Measurements from ENCODE around the gene MMP13. TPM values are rescaled to one million over a fixed set of nuclear protein-coding genes. Genes with fewer than 3 reads are reported as not detected.

MMP13 gene
- total RNA-seq, 2 experiments from 2014 or later: not detected

DNA sequence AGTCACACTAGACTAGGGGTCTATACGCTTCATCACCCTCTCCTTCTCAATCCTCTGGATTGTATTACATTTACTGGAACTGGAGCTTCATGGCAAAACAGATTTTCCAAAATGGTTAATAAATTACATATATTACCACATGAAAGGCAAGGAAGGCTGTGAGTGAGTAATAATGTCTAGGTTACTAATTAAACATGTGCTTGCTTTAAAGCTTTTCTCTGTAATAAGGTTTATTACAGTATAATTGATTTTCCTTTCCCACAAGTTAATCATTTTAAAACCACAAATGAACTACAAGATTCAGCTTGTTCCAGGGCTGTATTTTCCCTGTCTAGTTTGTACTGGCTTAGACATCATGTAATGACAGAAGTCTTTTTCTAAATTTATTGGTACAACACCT, 25.6 kb downstream of the MMP13 start:
- no peaks in the 10 kb centered on the region for H3K9me3 Mint-ChIP-seq
- DNase-seq: no peak
- H3K27ac Mint-ChIP-seq: no peak overlapping the region
- H3K4me3 Mint-ChIP-seq: no peak overlapping the region
- H3K27me3 Mint-ChIP-seq: peaks cover 11% of the 10 kb centered on the region
- H3K36me3 Mint-ChIP-seq (ENCODE audit: low read depth): no peaks in the 10 kb centered on the region
- ChIA-PET POLR2A (interaction anchor here (0.6 kb wide), 1 partner anchor 243 kb away, joined by 3 read pairs; no protein-coding TSS in a partner anchor), CTCF (interaction anchor here (0.6 kb wide), 1 partner anchor 11 kb away, joined by 3 read pairs; no protein-coding TSS in a partner anchor)
- H3K4me1 Mint-ChIP-seq: no peaks in the 10 kb centered on the region

DNA sequence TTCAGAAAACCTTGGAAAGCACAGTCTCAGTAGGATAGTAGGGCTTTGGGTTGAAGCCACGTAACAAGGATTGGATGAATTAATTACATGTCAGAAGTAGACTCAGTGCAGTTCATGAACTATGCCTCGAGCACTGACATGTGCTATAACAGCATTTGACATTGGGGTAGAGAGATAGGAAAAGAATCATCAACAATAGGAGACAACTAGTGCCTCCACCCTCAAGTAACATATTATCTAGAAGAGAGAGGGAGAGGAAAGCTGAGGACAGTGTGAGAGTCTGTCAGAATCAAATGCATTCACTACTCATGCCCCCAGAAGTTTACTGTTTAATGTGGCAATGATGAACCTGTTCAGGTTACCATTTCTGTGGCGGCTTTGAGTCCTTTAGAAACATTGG, 26.4 kb downstream of the MMP13 start:
- CTCF ChIA-PET: interaction anchor here (0.6 to 1.2 kb wide), 2 partner anchors 9 to 12 kb away, joined by 3 read pairs; no protein-coding TSS in a partner anchor
- DNase-seq: no peak

DNA sequence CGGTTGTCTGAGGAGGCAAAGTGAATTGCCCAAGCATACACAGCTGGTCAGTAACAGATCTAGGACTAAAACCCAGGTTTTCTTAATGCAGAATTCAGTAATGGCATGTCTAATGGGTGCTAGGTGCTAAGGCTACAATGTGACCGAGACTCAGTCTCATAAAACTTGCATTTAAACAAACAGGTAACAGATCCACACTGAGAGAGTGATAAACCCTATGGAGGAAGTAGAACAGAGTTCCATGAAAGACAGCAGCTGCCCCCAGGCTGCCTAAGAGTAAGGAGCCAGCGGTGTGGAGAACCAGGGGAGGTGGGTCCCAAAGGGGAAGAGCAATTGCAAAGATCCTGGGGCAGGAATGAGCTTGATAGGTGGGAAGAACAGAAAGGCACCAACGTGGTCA, 27.3 kb downstream of the MMP13 start:
- no peaks in the 10 kb centered on the region for H3K4me1 Mint-ChIP-seq
- peaks cover 14% of the 10 kb centered on the region for H3K27me3 Mint-ChIP-seq
- POLR2A ChIA-PET: no interaction called here
- CTCF ChIA-PET: no interaction called here
- H3K27ac Mint-ChIP-seq: no peak overlapping the region
- H3K36me3 Mint-ChIP-seq (ENCODE audit: low read depth): no peaks in the 10 kb centered on the region
- DNase-seq: no peak
- H3K9me3 Mint-ChIP-seq: no peaks in the 10 kb centered on the region
- H3K4me3 Mint-ChIP-seq: no peak overlapping the region

More for the DNA sequence above, 26.4 kb downstream of the MMP13 start:
- Mint-ChIP-seq H3K4me1 (no peaks in the 10 kb centered on the region), H3K27me3 (peaks cover 14% of the 10 kb centered on the region), H3K36me3 (ENCODE audit: low read depth) (no peaks in the 10 kb centered on the region), H3K9me3 (no peaks in the 10 kb centered on the region), H3K4me3 (no peak overlapping the region), H3K27ac (no peak overlapping the region)
- POLR2A ChIA-PET: interaction anchor here (0.6 kb wide), 1 partner anchor 244 kb away, joined by 3 read pairs; no protein-coding TSS in a partner anchor

GRCh38 chr11:102927624-102927990, 27.9 kb downstream of the MMP13 start:
- ChIA-PET POLR2A (no interaction called here), CTCF (no interaction called here)
- H3K36me3 Mint-ChIP-seq (ENCODE audit: low read depth): no peaks in the 10 kb centered on the region
- H3K4me1 Mint-ChIP-seq: no peaks in the 10 kb centered on the region
- no peak overlapping the region for H3K4me3 Mint-ChIP-seq
- no peaks in the 10 kb centered on the region for H3K9me3 Mint-ChIP-seq
- no peak overlapping the region for H3K27ac Mint-ChIP-seq
- H3K27me3 Mint-ChIP-seq: peaks cover 10% of the 10 kb centered on the region
- no peak for DNase-seq

- ChIA-PET CTCF (no interaction called here), POLR2A (no interaction called here)
- H3K36me3 Mint-ChIP-seq (ENCODE audit: low read depth): no peaks in the 10 kb centered on the region
- DNase-seq: no peak
- H3K27me3 Mint-ChIP-seq: peaks cover 9% of the 10 kb centered on the region
- no peak overlapping the region for H3K4me3 Mint-ChIP-seq
- H3K27ac Mint-ChIP-seq: no peak overlapping the region
- no peaks in the 10 kb centered on the region for H3K9me3 Mint-ChIP-seq
- no peaks in the 10 kb centered on the region for H3K4me1 Mint-ChIP-seq
These were observed 28.4 kb downstream of the MMP13 start for GRCh38 chr11:102926961-102927623.

DNA sequence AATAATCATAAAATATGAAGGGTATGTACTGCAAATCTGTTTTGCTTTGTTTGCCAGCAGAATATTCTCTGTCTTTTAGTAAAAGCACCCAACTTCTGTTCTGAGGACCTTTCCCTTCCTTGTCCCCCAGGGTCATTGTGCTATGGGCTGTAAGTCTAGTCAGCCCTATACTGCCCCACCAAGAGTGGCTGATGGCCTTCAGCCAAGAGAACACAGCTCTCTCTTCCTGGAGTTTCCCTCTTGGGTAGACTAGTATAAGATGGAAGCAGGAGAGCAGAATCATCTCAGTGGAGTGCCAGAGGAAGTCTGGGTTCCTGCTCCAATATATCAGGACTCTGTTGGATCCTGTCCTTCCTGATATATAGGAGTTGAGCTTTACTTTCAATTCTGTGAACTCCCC, 29.0 kb downstream of the MMP13 start:
- Mint-ChIP-seq H3K4me1 (no peaks in the 10 kb centered on the region), H3K4me3 (no peak overlapping the region), H3K27me3 (peaks cover 9% of the 10 kb centered on the region), H3K9me3 (no peaks in the 10 kb centered on the region), H3K27ac (no peak overlapping the region), H3K36me3 (ENCODE audit: low read depth) (no peaks in the 10 kb centered on the region)
- CTCF ChIA-PET: no interaction called here
- POLR2A ChIA-PET: no interaction called here
- DNase-seq: no peak

DNA sequence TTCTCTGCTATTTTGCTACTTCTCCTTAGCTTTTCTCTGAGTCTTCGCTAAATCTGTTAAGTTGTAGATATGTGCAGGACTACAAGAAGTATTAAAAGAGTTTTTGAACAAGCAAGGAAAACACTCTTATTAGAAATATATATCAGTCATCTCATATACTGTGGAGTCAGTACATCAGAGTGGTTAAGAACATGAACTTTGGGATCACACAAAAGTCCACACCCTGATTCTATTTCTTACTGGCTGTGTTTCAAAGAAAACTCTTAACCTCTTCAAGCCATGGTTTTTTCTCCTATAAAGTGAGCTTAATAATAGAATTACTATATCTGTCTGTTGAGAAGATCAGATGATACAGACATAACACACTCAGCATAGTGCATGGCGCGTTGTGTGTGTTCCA, 29.5 kb downstream of the MMP13 start:
- Mint-ChIP-seq H3K27me3 (peaks cover 9% of the 10 kb centered on the region), H3K4me1 (no peaks in the 10 kb centered on the region), H3K36me3 (ENCODE audit: low read depth) (no peaks in the 10 kb centered on the region), H3K4me3 (no peak overlapping the region), H3K9me3 (no peaks in the 10 kb centered on the region), H3K27ac (no peak overlapping the region)
- DNase-seq: no peak
- POLR2A ChIA-PET: no interaction called here
- CTCF ChIA-PET: no interaction called here

GRCh38 chr11:102924851-102925380, 30.6 kb downstream of the MMP13 start:
- no peak for DNase-seq
- Mint-ChIP-seq H3K27ac (no peak overlapping the region), H3K36me3 (ENCODE audit: low read depth) (no peaks in the 10 kb centered on the region), H3K27me3 (peaks cover 13% of the 10 kb centered on the region), H3K4me3 (no peak overlapping the region), H3K9me3 (no peaks in the 10 kb centered on the region), H3K4me1 (peaks cover 4% of the 10 kb centered on the region)
- ChIA-PET POLR2A (no interaction called here), CTCF (interaction anchor here (1.4 kb wide), 1 partner anchor 16 kb away, joined by 4 read pairs; no protein-coding TSS in a partner anchor)

DNA sequence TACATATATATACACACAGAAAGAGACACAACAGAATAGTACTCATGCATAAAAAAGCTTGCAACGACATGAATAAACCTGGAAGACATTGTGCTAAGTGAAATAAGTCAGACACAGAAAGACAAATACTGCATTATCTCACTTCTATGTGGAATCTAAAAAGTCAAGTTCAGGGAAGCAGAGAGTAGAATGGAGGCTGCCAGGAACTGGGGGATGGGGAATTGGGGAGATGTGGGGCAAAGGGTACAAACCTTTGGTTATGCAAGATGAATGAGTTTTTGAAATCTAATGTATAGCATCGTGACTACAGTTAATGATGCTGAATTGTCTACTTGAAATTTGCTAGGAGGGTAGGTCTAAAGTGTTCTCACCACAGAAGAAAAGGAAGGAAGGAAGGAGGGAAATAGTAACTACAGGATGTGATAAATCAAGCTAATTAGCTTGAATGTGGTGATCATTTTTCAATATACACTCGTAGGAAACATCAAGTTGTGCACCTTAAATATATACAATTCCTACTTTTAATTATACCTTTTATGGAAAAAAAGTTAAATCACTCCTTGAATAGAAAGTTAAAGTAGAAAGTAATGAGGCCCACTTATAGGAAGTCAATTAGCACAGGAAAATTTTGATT, 33.8 kb downstream of the MMP13 start:
- Mint-ChIP-seq H3K36me3 (ENCODE audit: low read depth) (no peaks in the 10 kb centered on the region), H3K4me3 (no peak overlapping the region), H3K4me1 (peaks cover 4% of the 10 kb centered on the region), H3K27ac (no peak overlapping the region), H3K27me3 (peaks cover 15% of the 10 kb centered on the region), H3K9me3 (no peaks in the 10 kb centered on the region)
- POLR2A ChIA-PET: no interaction called here
- no peak for DNase-seq
- CTCF ChIA-PET: no interaction called here

DNA sequence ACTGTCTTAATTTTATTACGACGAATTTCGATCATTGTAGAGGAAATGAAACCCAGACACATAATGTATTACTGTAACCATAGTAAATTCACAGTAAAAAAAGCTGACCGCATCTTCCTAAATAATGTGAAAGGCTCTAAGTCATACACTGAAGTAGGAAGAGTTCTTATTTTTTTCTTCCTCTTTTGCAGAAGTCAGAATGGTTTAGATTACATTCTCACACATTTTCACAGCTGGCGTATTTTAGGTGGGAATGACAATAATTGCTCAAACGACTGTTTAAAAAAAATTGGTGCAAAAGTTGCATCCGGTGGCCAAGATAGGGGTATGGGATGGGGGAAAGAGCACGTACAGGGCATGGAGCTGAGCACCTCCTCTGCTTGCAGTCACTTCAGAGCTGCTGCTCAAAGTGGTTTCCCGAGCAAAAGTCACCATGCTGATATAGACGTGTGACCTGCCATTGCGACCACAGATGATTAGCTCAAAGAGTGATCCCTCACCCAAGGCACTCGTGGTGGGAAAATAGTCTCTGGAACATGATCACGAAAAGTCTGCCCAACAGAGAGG, 35.3 kb downstream of the MMP13 start:
- H3K9me3 Mint-ChIP-seq: no peaks in the 10 kb centered on the region
- no peak overlapping the region for H3K27ac Mint-ChIP-seq
- no peaks in the 10 kb centered on the region for H3K36me3 Mint-ChIP-seq (ENCODE audit: low read depth)
- no peak overlapping the region for H3K4me3 Mint-ChIP-seq
- POLR2A ChIA-PET: no interaction called here
- no peak for DNase-seq
- peaks cover 4% of the 10 kb centered on the region for H3K4me1 Mint-ChIP-seq
- peaks cover 12% of the 10 kb centered on the region for H3K27me3 Mint-ChIP-seq
- CTCF ChIA-PET: interaction anchor here (0.6 to 1.2 kb wide), 2 partner anchors 9 to 142 kb away, joined by 3 read pairs; no protein-coding TSS in a partner anchor

DNA sequence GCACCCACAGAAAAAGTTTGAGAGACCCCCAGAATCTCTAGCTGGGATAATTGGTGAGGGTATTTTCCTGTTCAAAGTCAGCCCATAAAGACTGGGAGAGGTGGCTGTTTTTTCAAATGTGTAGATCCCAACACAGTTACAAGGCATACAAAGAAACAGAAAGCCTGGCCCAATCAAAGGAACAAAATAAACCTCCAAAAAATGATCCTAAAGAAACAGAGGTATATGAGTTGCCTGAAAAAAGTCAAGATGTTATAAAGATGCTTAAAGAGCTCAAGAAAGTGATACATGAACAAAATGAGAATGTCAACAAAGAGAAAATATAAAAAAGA, 40.5 kb downstream of the MMP13 start:
- H3K9me3 Mint-ChIP-seq: no peaks in the 10 kb centered on the region
- peaks cover 6% of the 10 kb centered on the region for H3K27me3 Mint-ChIP-seq
- POLR2A ChIA-PET: no interaction called here
- no peak overlapping the region for H3K4me3 Mint-ChIP-seq
- no peak overlapping the region for H3K27ac Mint-ChIP-seq
- H3K4me1 Mint-ChIP-seq: peaks cover under 1% of the 10 kb centered on the region
- no peak for DNase-seq
- no peaks in the 10 kb centered on the region for H3K36me3 Mint-ChIP-seq (ENCODE audit: low read depth)
- CTCF ChIA-PET: interaction anchor here (0.8 kb wide), 1 partner anchor 301 kb away, joined by 3 read pairs; no protein-coding TSS in a partner anchor

DNA sequence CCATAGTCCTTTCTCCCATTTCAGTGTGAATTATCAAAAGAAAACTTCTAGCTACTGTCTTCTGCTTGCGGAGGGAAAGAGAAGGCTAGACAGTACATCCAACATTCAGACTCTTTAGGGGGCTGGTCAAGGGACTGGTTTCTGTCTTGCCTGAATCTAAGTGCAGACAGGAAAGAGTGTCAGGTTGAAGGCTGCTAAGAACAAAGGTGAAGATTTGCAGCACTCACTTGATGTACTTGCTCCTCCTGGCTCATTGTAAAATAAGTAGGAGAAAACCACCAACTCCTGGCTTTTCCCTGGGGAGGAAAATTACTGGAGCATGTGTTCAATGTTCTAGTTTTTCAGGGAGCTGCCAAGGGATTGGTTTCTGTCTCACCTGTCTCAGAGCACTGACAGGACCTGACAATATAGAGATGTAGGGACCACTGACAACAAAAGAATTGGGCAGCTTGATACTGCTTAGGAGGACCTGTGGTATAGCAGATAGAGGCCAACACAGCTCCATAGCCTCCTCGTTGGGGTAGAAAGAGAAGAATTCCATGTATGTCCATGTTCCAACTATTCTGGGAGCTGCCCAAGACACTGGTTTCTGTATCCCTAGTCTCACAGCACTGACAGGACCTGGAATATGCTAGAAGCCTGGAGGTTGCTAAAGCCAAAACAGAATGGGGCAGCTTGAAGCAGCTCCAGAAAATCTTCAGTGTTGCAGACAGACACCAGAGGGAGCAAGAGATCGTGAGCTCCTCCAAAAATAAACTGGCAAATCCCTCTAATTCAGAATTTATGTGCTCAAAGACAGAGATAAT, 41.1 kb downstream of the MMP13 start:
- Mint-ChIP-seq H3K9me3 (no peaks in the 10 kb centered on the region), H3K27ac (no peak overlapping the region), H3K36me3 (ENCODE audit: low read depth) (no peaks in the 10 kb centered on the region), H3K27me3 (peaks cover 5% of the 10 kb centered on the region), H3K4me1 (no peaks in the 10 kb centered on the region), H3K4me3 (no peak overlapping the region)
- ChIA-PET CTCF (interaction anchor here (0.8 kb wide), 1 partner anchor 301 kb away, joined by 3 read pairs; no protein-coding TSS in a partner anchor), POLR2A (no interaction called here)
- no peak for DNase-seq

DNA sequence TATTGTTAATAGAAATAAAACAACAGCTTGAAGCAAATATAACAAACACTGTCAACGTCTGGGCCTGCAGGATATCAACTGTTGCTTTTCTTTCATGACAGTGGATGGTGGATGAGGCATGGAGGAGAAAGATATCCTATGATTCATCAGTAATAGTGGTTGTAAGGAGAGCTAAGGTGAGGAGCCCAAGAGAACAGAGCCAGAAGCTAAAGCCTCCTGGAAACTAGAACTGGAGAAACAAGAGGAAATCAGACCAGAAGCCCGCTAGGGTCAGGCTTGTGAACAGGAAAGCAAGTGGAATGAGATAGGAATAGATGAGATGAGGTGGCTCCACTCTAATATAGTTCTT, 43.1 kb downstream of the MMP13 start:
- no peak for DNase-seq
- H3K27me3 Mint-ChIP-seq: peaks cover 3% of the 10 kb centered on the region
- ChIA-PET POLR2A (no interaction called here), CTCF (no interaction called here)
- H3K4me1 Mint-ChIP-seq: no peaks in the 10 kb centered on the region
- H3K4me3 Mint-ChIP-seq: no peak overlapping the region
- no peaks in the 10 kb centered on the region for H3K9me3 Mint-ChIP-seq
- no peaks in the 10 kb centered on the region for H3K36me3 Mint-ChIP-seq (ENCODE audit: low read depth)
- H3K27ac Mint-ChIP-seq: no peak overlapping the region

Measured in activated CD4-positive, alpha-beta T cell treated with anti-CD3 and anti-CD28 coated beads, Interleukin-2, amount 10 ng/mL, durations not matched to agents 7 days and 5 days (primary cell).